SK-N-SH (cell line): ENCODE measurements around the gene SFXN5. TPM values are rescaled to one million over a fixed set of nuclear protein-coding genes. Genes with fewer than 3 reads are reported as not detected.

ENCODE experiments used
- CTCF ChIA-PET: fragments of 300-600, 350-600 bp; formaldehyde crosslinking; extraction: SDS; loops from one replicate; lab custom pipeline; 2021; lab: Yijun Ruan, JAX
- POLR2A ChIA-PET: fragments of 350-600 bp; sonication (Branson Sonifier 250); formaldehyde crosslinking; extraction: SDS; loops from one replicate; lab custom pipeline; 2020; ENCODE audit warnings: antibody characterized with exemption, inconsistent platforms; lab: Yijun Ruan, JAX
- DNase-seq: peaks from one replicate; pipeline ENCODE4 v3.0.0; 2012
- H2AFZ ChIP-seq: fragments of 200-600 bp; sonication (generic); 2 replicates; pipeline ENCODE4 v1.8.1; 2016; ENCODE audit warnings: antibody characterized with exemption, mild to moderate bottlenecking, low read depth
- H3F3A ChIP-seq: fragments of 200-600 bp; sonication (generic); replicated peaks from 2 replicates; pipeline ENCODE3; 2016; ENCODE audit warnings: antibody characterized with exemption, mild to moderate bottlenecking; ENCODE audit not compliant: insufficient read depth
- H3K27ac ChIP-seq, 2 experiments: fragments of 200-500 bp in 1 of 2; fragments of 200-600 bp in 1 of 2; sonication (Bioruptor generic) in 1 of 2; sonication (generic), shearing (Covaris generic) in 1 of 2; 2 replicates each; pipeline versions ENCODE4 v1.5.1 to v1.6.1; 2014 to 2016; ENCODE audit warnings: low read depth in 2 of 2, inconsistent platforms in 1 of 2, low read length in 1 of 2, mild to moderate bottlenecking in 1 of 2, mixed read lengths in 1 of 2
- H3K27me3 ChIP-seq: fragments of 200-600 bp; sonication (generic), shearing (Covaris generic); 2 replicates; pipeline ENCODE4 v1.6.1; 2016; ENCODE audit warnings: mixed run types; ENCODE audit not compliant: insufficient read depth
- H3K36me3 ChIP-seq, 2 experiments: fragments of 200-500 bp in 1 of 2; fragments of 200-600 bp in 1 of 2; sonication (Bioruptor generic) in 1 of 2; sonication (generic) in 1 of 2; replicated peaks in 1 of 2; 2 replicates each; pipeline versions ENCODE3 to v1.5.1; 2014 to 2016; ENCODE audit warnings: low read length in 1 of 2, mild to moderate bottlenecking in 1 of 2; ENCODE audit not compliant: insufficient read depth in 2 of 2, control insufficient read depth in 1 of 2
- H3K4me1 ChIP-seq, 2 experiments: fragments of 200-500 bp in 1 of 2; fragments of 200-600 bp in 1 of 2; sonication (Bioruptor generic) in 1 of 2; sonication (generic), shearing (Covaris generic) in 1 of 2; 2 replicates each; pipeline versions ENCODE4 v1.5.1 to v1.6.1; 2014 to 2016; ENCODE audit warnings: low read depth in 1 of 2, low read length in 1 of 2, mixed run types in 1 of 2; ENCODE audit not compliant: insufficient read depth in 2 of 2, control insufficient read depth in 1 of 2
- H3K4me2 ChIP-seq: fragments of 200-600 bp; sonication (generic), shearing (Covaris generic); 2 replicates; pipeline ENCODE4 v1.6.1; 2017; ENCODE audit warnings: mixed run types
- H3K4me3 ChIP-seq, 2 experiments: fragments of 200-500 bp in 1 of 2; fragments of 200-600 bp in 1 of 2; sonication (Bioruptor generic) in 1 of 2; sonication (generic), shearing (Covaris generic) in 1 of 2; 2 replicates each; pipeline versions ENCODE4 v1.5.1 to v1.8.1; 2014 to 2016; ENCODE audit warnings: low read depth in 2 of 2, inconsistent platforms in 1 of 2, low read length in 1 of 2, mild to moderate bottlenecking in 1 of 2, mixed read lengths in 1 of 2, moderate library complexity in 1 of 2
- H3K79me2 ChIP-seq: fragments of 200-600 bp; sonication (generic); 2 replicates; pipeline ENCODE4 v1.8.1; 2017; ENCODE audit warnings: mild to moderate bottlenecking; ENCODE audit not compliant: insufficient read depth
- H3K9ac ChIP-seq: fragments of 200-600 bp; sonication (generic); 2 replicates; pipeline ENCODE4 v1.6.1; 2017; ENCODE audit warnings: mixed run types
- H3K9me2 ChIP-seq: fragments of 200-600 bp; sonication (generic); 2 replicates; pipeline ENCODE4 v1.6.1; 2017; ENCODE audit warnings: mixed run types
- H3K9me3 ChIP-seq: fragments of 200-600 bp; sonication (generic); 2 replicates; pipeline ENCODE4 v1.6.1; 2017; ENCODE audit warnings: mixed run types, mild to moderate bottlenecking, moderate library complexity
- H4K20me1 ChIP-seq: fragments of 200-600 bp; sonication (generic); 2 replicates; pipeline ENCODE4 v1.6.1; 2017; ENCODE audit warnings: mild to moderate bottlenecking, mixed run types; ENCODE audit not compliant: insufficient read depth
- FOSL2 ChIP-seq: IDR thresholded peaks from 2 replicates; pipeline ENCODE4 v1.4.0; 2012; ENCODE audit warnings: low read depth, mild to moderate bottlenecking, moderate library complexity, borderline replicate concordance
- FOXM1 ChIP-seq: IDR thresholded peaks from 2 replicates; pipeline ENCODE4 v1.4.0; 2012; ENCODE audit warnings: low read depth, mild to moderate bottlenecking
- JUND ChIP-seq: IDR thresholded peaks from 2 replicates; pipeline ENCODE4 v1.4.0; 2012
- NFIC ChIP-seq: IDR thresholded peaks from 2 replicates; pipeline ENCODE4 v1.4.0; 2012; ENCODE audit warnings: borderline replicate concordance
- NRF1 ChIP-seq: IDR thresholded peaks from 2 replicates; pipeline ENCODE4 v1.6.1; 2012; ENCODE audit warnings: low read depth, mild to moderate bottlenecking, low read length
- POLR2AphosphoS5 ChIP-seq: IDR thresholded peaks from 2 replicates; pipeline ENCODE4 v1.6.1; 2012; ENCODE audit warnings: low read depth, low read length
- RCOR1 ChIP-seq: fragments of 150-350 bp; IDR thresholded peaks from 2 replicates; pipeline ENCODE4 v1.6.1; 2017; ENCODE audit warnings: antibody characterized with exemption, low read length
- REST ChIP-seq: IDR thresholded peaks from 2 replicates; pipeline ENCODE4 v1.6.1; 2012; ENCODE audit warnings: mild to moderate bottlenecking, low read depth, low read length, moderate library complexity
- RFX5 ChIP-seq: IDR thresholded peaks from 2 replicates; pipeline ENCODE4 v1.6.1; 2012; ENCODE audit warnings: mild to moderate bottlenecking, improper control_type of control experiment, low read length
- RXRA ChIP-seq: IDR thresholded peaks from 2 replicates; pipeline ENCODE4 v1.4.0; 2012; ENCODE audit warnings: low read depth, mild to moderate bottlenecking, borderline replicate concordance
- SIN3A ChIP-seq: IDR thresholded peaks from 2 replicates; pipeline ENCODE4 v1.6.1; 2012; ENCODE audit warnings: low read depth, mild to moderate bottlenecking, low read length, moderate library complexity, borderline replicate concordance
- TAF1 ChIP-seq: IDR thresholded peaks from 2 replicates; pipeline ENCODE4 v1.6.1; 2012; ENCODE audit warnings: low read depth, mild to moderate bottlenecking, low read length, moderate library complexity, borderline replicate concordance
- TCF12 ChIP-seq: IDR thresholded peaks from 2 replicates; pipeline ENCODE4 v1.4.0; 2012
- USF1 ChIP-seq: IDR thresholded peaks from 2 replicates; pipeline ENCODE4 v1.4.0; 2012; ENCODE audit warnings: low read depth, borderline replicate concordance
- YY1 ChIP-seq: IDR thresholded peaks from 2 replicates; pipeline ENCODE4 v1.4.0; 2012; ENCODE audit warnings: low read depth, mild to moderate bottlenecking
- ZBTB33 ChIP-seq: IDR thresholded peaks from 2 replicates; pipeline ENCODE4 v1.4.0; 2012; ENCODE audit warnings: low read depth, borderline replicate concordance
- WGBS: methylation state at CpG from one replicate; pipeline ENCODE4 v1.1.6; 2017; ENCODE audit warnings: low lambda C conversion rate; 5-methylcytosine and 5-hydroxymethylcytosine counted together
- polyA plus RNA-seq, 3 experiments: library from polyadenylated mRNA; depleted of rRNA; stranded (reverse); fragments of >200 nt; gene quantifications; 2 replicates each; pipeline ENCODE4 v1.2.3, GENCODE V29; 2012
- TF ChIP-seq, protein P1 (sequence below): IDR thresholded peaks from 2 replicates; pipeline ENCODE4 v1.4.0; 2012; ENCODE audit warnings: low read depth

The SFXN5 gene
- polyA plus RNA-seq, 1 of the 3 experiments (the other 2 are of a cell fraction) = 9.9 TPM

DNA sequence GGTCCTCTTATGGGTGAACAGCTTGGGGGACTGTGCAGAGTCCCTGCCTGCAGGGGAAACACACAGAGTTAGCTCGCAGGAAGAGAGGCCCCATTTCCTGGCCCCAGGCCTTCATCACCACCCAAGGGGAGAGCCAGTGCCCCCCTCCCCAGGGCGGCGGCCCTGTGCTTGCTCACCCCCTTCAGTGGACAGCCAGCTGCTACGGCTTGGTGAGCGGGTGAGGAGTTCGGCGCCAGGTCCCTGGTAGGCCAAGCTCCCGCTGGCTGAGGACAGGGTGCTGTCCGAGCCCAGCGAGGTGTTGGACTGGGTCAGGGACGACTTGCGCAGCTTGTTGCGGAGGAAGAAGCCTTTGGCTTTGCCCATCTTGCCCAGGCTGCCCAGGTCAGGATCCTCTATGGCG is 17.2 kb upstream of the SFXN5 start:
- peaks cover 53% of the 10 kb centered on the region for H4K20me1 ChIP-seq
- POLR2A ChIA-PET = no interaction called here
- H3K27me3 ChIP-seq = no peaks in the 10 kb centered on the region
- H3F3A ChIP-seq = peaks cover 13% of the 10 kb centered on the region
- peaks cover 0 to 28% of the 10 kb centered on the region in 2 experiments for H3K36me3 ChIP-seq
- H3K9me2 ChIP-seq = no peaks in the 10 kb centered on the region
- no peak overlapping the region for H3K4me3 ChIP-seq
- TF ChIP-seq NFIC (no peak), USF1 (no peak), NRF1 (no peak), FOXM1 (no peak), YY1 (no peak), REST (no peak), RXRA (no peak)
- TF ChIP-seq, all 33 proteins: peak for 0
- no peak for DNase-seq
- H3K27ac ChIP-seq = peak overlapping the region in 1 of 2 experiments; percentile 93; a peak in 2 of 4 replicates
- H3K9ac ChIP-seq = peak overlapping the region; percentile 72
- H3K79me2 ChIP-seq = peaks cover 95% of the 10 kb centered on the region
- H2AFZ ChIP-seq = no peak overlapping the region
- H3K4me1 ChIP-seq = peaks cover 20 to 33% of the 10 kb centered on the region in 2 experiments; a peak in 2 of 4 replicates
- 100% methylated on average over 2 of the region's 14 CpGs for WGBS
- H3K9me3 ChIP-seq = no peaks in the 10 kb centered on the region
- H3K4me2 ChIP-seq = peak overlapping the region; percentile 65; the same call in 1 of the 2 replicates
- CTCF ChIA-PET = interaction anchor here (0.7 to 21.6 kb wide), 8 partner anchors 9 to 1790 kb away, joined by 3 to 267 read pairs (median 7); partner anchors contain the start of gene RAB11FIP5

GRCh38 chr2:73088211-73088610 is 16.7 kb upstream of the SFXN5 start:
- ChIA-PET CTCF (interaction anchor here (0.7 to 21.6 kb wide), 8 partner anchors 8 to 1789 kb away, joined by 3 to 267 read pairs (median 44); partner anchors contain the start of gene RAB11FIP5), POLR2A (no interaction called here)
- Histone ChIP-seq H3K4me1 (peaks cover 17 to 33% of the 10 kb centered on the region in 2 experiments; a peak in 2 of 4 replicates), H3K9ac (no peak overlapping the region), H3K4me2 (0 out of 2 replicates have a peak overlapping the region, but pooled peaks have one; percentile 65), H3K27ac (no peak overlapping the region; a peak in 1 of 4 replicates), H3K4me3 (no peak overlapping the region), H3K36me3 (peaks cover 0 to 29% of the 10 kb centered on the region in 2 experiments), H3K27me3 (no peaks in the 10 kb centered on the region), H2AFZ (no peak overlapping the region), H3K79me2 (peaks cover 96% of the 10 kb centered on the region), H3K9me3 (no peaks in the 10 kb centered on the region), H3K9me2 (no peaks in the 10 kb centered on the region), H3F3A (peaks cover 13% of the 10 kb centered on the region), H4K20me1 (peaks cover 53% of the 10 kb centered on the region)
- no peak for DNase-seq
- WGBS = 100% methylated on average over 7 of the region's 12 CpGs
- no peak for TF ChIP-seq TCF12
- TF ChIP-seq YY1 = no peak
- TF ChIP-seq, protein P1, sequence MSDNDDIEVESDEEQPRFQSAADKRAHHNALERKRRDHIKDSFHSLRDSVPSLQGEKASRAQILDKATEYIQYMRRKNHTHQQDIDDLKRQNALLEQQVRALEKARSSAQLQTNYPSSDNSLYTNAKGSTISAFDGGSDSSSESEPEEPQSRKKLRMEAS = no peak
- TF ChIP-seq POLR2AphosphoS5 = no peak
- TF ChIP-seq FOSL2 = no peak
- no peak for TF ChIP-seq REST
- TF ChIP-seq ZBTB33 = no peak
- TF ChIP-seq RFX5 = no peak
- no peak for TF ChIP-seq RCOR1
- TF ChIP-seq SIN3A = no peak
- TF ChIP-seq JUND = no peak
- TF ChIP-seq TAF1 = no peak
- TF ChIP-seq RXRA = no peak
